Bronchial epithelial cell (primary cell): ENCODE data around the gene DPF3. TPM values are rescaled to one million over a fixed set of nuclear protein-coding genes. Genes with fewer than 3 reads are reported as not detected.
A peak's percentile ranks its signal among the peaks of the same experiment; 100 is the strongest.

Experiments
- DNase-seq: peaks from one replicate; pipeline ENCODE4 v3.0.0-alpha.2; 2010; ENCODE audit warnings: low read depth
- FAIRE-seq: peaks from 2 replicates; lab custom pipeline; 2011; peaks lifted over from hg19 to GRCh38; lab: Jason Lieb, UNC
- H3K27me3 ChIP-seq: 2 replicates; pipeline ENCODE4 v1.5.1; 2011; ENCODE audit warnings: low read length; ENCODE audit not compliant: control insufficient read depth, insufficient read depth
- H3K36me3 ChIP-seq: 2 replicates; pipeline ENCODE4 v1.5.1; 2011; ENCODE audit warnings: low read length; ENCODE audit not compliant: control insufficient read depth, insufficient read depth
- H3K4me3 ChIP-seq: 2 replicates; pipeline ENCODE4 v1.5.1; 2011; ENCODE audit warnings: mild to moderate bottlenecking, low read depth, low read length, control low read depth
- total RNA-seq: library from RNA; depleted of rRNA; stranded (reverse); fragments of >200 nt; gene quantifications from 2 replicates; pipeline ENCODE4 v1.2.1, GENCODE V29; 2014
- TF ChIP-seq, protein P1 (sequence below): IDR thresholded peaks from 2 replicates; pipeline ENCODE4 v1.5.1; 2011; ENCODE audit warnings: mild to moderate bottlenecking, moderate library complexity, low read length, control low read depth, inconsistent platforms; ENCODE audit not compliant: insufficient read depth, severe bottlenecking

Gene DPF3
- total RNA-seq, 1 donor from 2014 or later, result not detected

DNA sequence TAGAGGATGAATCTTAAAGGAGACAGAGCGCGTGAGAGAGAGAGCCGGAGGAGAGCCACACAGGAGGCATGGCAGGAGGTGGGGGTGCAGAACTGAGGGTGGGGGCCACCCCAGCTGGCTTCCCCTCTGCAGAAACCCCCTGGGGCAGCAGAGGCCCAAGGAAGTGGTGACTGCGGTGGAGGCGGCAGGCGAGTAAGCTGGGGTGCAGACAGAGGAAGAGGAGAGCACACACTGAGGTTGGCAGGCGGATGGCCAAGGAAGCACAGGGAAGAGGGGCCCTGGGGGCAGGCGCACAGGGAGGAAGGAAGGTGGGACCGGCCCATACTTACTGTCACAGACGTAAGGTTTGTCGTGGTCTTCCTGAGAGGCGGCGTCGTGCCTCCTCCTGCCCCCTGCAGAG lies 179.8 kb downstream of the DPF3 start:
- H3K36me3 ChIP-seq, result no peaks in the 10 kb centered on the region
- TF ChIP-seq, protein P1, sequence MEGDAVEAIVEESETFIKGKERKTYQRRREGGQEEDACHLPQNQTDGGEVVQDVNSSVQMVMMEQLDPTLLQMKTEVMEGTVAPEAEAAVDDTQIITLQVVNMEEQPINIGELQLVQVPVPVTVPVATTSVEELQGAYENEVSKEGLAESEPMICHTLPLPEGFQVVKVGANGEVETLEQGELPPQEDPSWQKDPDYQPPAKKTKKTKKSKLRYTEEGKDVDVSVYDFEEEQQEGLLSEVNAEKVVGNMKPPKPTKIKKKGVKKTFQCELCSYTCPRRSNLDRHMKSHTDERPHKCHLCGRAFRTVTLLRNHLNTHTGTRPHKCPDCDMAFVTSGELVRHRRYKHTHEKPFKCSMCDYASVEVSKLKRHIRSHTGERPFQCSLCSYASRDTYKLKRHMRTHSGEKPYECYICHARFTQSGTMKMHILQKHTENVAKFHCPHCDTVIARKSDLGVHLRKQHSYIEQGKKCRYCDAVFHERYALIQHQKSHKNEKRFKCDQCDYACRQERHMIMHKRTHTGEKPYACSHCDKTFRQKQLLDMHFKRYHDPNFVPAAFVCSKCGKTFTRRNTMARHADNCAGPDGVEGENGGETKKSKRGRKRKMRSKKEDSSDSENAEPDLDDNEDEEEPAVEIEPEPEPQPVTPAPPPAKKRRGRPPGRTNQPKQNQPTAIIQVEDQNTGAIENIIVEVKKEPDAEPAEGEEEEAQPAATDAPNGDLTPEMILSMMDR, result no peak
- no peak overlapping the region for H3K4me3 ChIP-seq
- no peaks in the 10 kb centered on the region for H3K27me3 ChIP-seq
- no peak for FAIRE-seq
- DNase-seq, result no peak

DNA sequence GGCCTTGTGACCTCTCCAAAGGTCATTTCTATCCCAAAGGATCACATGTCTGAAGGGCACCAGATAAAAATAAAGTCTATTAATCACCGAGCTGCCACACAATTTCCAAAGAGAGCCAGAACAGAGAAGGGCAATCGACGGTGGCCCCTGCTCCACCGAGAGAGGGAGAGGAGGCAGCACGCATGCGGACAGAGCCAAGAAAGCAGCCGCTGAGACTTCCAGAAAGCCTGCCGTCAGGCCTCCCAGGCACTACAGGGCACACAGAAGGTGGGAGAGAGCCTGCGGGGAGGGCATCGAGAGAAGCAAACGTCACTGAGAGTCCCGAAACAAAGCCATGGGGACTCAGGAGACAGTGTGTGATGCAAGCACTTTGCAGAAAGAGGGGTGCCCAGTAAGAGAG lies 182.0 kb downstream of the DPF3 start:
- Histone ChIP-seq H3K4me3 (no peak overlapping the region), H3K36me3 (no peaks in the 10 kb centered on the region), H3K27me3 (no peaks in the 10 kb centered on the region)
- TF ChIP-seq, protein P1, result no peak
- no peak for DNase-seq
- peak; percentile 55 for FAIRE-seq

DNA sequence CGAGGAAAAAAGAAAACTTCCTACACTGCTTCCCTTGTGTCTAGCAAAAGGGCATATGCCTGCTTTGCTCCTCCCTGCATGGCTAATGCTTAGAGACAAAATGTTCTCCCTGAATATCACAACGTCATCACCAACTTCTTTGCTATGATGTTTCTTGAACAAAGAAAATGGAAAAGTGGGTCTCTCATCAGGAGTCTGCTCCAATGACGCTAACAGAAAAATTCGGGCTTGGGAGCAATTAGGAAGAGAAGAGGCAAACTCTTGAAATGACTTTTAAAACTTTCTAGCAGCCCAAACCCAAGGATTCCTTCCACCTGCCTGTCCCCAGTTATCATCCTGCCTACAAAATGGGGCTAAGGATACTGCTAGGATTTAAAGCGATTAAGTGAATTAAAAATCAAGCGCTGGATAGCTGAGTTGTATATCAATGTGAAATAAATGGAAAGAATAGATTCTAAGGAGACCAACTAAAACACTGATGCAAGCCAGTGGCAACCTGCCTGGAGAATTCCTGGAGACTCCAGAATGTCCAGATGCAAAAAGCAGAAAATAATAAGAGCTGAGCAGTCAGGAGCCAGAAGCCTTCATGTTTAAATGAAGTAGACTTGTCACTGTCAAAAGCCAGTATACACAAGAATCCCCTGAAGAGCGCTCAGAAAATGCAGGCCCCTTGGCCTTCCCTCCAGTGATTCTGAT lies 183.8 kb downstream of the DPF3 start:
- FAIRE-seq, result no peak

DNA sequence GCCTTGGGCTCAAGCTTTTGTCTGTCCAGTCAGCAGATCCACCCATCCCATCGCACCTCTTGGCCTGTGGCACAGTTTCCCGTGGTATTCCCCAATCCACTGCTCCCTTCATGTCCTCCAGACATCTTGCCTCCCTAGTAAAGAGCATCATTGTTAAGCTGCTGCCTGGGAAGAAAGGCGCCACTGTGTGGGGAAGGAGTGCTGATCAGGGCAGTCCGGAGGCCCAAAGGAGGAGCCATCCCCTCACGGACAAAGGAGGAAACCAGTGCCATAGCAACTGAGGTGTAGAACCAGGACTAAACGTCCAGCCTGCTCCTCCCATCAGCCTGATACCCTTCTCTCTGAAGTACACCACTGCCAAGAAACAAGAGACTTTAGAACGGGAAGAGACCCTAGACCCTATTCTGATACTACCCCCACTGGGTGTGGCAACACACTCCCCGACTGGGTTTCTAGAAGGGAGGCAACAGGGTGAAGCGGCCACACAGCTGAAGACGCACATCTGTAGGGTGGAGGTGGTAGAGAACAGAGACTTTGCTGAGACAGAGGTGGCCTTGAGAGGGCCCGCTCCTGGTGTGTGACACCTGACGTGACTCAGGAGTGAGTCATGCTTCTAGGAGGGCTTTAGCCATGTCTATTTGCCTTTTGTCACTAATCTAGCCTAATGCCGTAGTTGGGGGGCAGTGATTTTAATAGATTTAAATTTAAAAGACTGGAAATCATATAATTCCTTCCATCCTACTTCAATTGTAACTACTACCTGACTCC lies 185.0 kb downstream of the DPF3 start:
- DNase-seq (peak; percentile 16), FAIRE-seq (no peak)
- H3K36me3 ChIP-seq, result no peaks in the 10 kb centered on the region
- H3K27me3 ChIP-seq, result no peaks in the 10 kb centered on the region
- TF ChIP-seq, protein P1, result no peak
- no peak overlapping the region for H3K4me3 ChIP-seq

More for the DNA sequence above, 183.8 kb downstream of the DPF3 start:
- TF ChIP-seq, protein P1, result no peak
- Histone ChIP-seq H3K4me3 (no peak overlapping the region), H3K27me3 (no peaks in the 10 kb centered on the region), H3K36me3 (no peaks in the 10 kb centered on the region)
- no peak for DNase-seq

DNA sequence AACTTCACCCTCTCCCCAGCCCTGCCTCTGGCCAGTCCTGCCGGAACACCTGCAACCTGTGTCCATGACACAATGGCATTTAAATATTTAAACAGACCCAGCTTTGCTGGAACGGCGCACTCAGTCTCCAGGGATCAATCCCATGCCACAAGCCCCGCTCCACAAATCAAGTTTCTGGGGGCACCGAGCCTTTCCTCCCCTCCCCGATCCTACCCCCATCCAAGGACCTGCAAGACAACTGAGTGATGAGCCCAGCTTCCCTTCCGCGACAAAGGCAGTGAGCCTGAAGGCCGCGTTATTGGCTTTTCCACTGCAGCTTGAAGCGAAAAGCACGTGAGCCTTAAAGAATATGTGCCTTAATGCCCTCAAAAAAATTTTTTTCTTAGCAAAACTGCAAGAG lies 185.7 kb downstream of the DPF3 start:
- Histone ChIP-seq H3K4me3 (no peak overlapping the region), H3K36me3 (no peaks in the 10 kb centered on the region), H3K27me3 (no peaks in the 10 kb centered on the region)
- FAIRE-seq, result no peak
- no peak for DNase-seq
- TF ChIP-seq, protein P1, result no peak
